GM12891 (cell line): ENCODE data around the gene SYNPO2.

Experiments
- PAX5 ChIP-seq: IDR thresholded peaks from 2 replicates; pipeline ENCODE4 v1.6.1; 2011; ENCODE audit warnings: low read length, moderate library complexity, mild to moderate bottlenecking; ENCODE audit not compliant: insufficient read depth, severe bottlenecking
- POLR2A ChIP-seq: IDR thresholded peaks from 2 replicates; pipeline ENCODE4 v1.6.1; 2011; ENCODE audit warnings: low read depth, low read length, control low read depth
- POLR2AphosphoS5 ChIP-seq: IDR thresholded peaks from 2 replicates; pipeline ENCODE4 v1.6.1; 2011; ENCODE audit warnings: low read depth, low read length, control low read depth
- POU2F2 ChIP-seq: IDR thresholded peaks from 2 replicates; pipeline ENCODE4 v1.6.1; 2011; ENCODE audit warnings: low read depth, mild to moderate bottlenecking, control low read depth, low read length, moderate library complexity
- SPI1 ChIP-seq: IDR thresholded peaks from 2 replicates; pipeline ENCODE4 v1.6.1; 2011; ENCODE audit warnings: low read depth, low read length, control low read depth
- TAF1 ChIP-seq: IDR thresholded peaks from 2 replicates; pipeline ENCODE4 v1.6.1; 2011; ENCODE audit warnings: low read depth, low read length, control low read depth

DNA sequence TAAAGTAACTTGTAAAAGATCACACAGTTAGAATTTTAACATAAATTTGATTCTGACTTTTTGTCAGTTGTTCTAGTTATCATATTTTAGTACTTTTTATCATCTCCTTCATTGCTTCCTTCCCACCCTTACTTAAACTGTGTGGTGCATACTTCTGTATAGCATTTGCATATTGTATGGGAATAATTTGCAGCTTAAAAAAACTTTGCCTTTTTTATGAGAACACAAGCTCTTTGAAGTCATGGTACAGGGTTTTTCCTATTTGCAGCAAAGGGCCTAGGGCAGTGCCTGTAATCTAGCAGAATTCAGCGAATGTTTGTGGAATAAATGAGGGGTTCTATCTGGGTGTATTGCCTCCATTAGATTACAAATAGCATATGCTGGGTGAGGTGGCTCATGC, 41.6 kb downstream of the SYNPO2 start:
- TF ChIP-seq TAF1 (no peak), POLR2AphosphoS5 (no peak), POU2F2 (no peak), POLR2A (no peak), SPI1 (no peak), PAX5 (no peak)
